HepG2 (cell line): ENCODE data around the gene NDN. TPM values are rescaled to one million over a fixed set of nuclear protein-coding genes. Genes with fewer than 3 reads are reported as not detected.
A peak's percentile ranks its signal among the peaks of the same experiment; 100 is the strongest.

Experiments used
- ATAC-seq: fragments of 200-7000 bp; cut with Tn5 transposase; 3 replicates; pipeline ENCODE4 v1.9.1; 2020; ENCODE audit warnings: mild to moderate bottlenecking, moderate library complexity
- BruUV-seq: library from RNA; stranded (reverse); fragments of 400-500 nt; replicated peaks from 2 replicates; lab custom pipeline; 2021; lab: Mats Ljungman, UMichigan
- CTCF ChIA-PET: fragments of 300-600 bp; formaldehyde crosslinking; extraction: SDS; loops from one replicate; lab custom pipeline; 2021; ENCODE audit warnings: low total read pairs, inconsistent platforms, low intra/inter-chr PET ratio; lab: Yijun Ruan, JAX
- POLR2A ChIA-PET: fragments of 350-600 bp; sonication (Branson Sonifier 250); formaldehyde crosslinking; loops from one replicate; lab custom pipeline; 2020; ENCODE audit warnings: antibody characterized with exemption, inconsistent platforms; lab: Yijun Ruan, JAX
- DNase-seq: peaks from one replicate; pipeline ENCODE4 v3.0.0-alpha.2; 2015; ENCODE audit warnings: low spot score
- FAIRE-seq: peaks from 3 replicates; lab custom pipeline; 2011; peaks lifted over from hg19 to GRCh38; lab: Jason Lieb, UNC
- H2AFZ ChIP-seq: one replicate; pipeline ENCODE4 v1.6.1; 2011; ENCODE audit warnings: low read length, inconsistent platforms
- H3K27ac ChIP-seq: fragments of 300-600 bp; 3 replicates; pipeline ENCODE4 v1.8.0; 2011; ENCODE audit warnings: mixed run types, mild to moderate bottlenecking, mixed read lengths, low read length, inconsistent platforms; ENCODE audit not compliant: insufficient read depth; ENCODE audit errors: extremely low read length
- H3K27me3 ChIP-seq, 2 experiments: fragments of 200-600 bp in 1 of 2; 2 replicates in 1 of 2; 3 replicates in 1 of 2; pipeline versions ENCODE4 v1.6.0 to v1.8.0; 2011; ENCODE audit warnings: low read length in 2 of 2, mild to moderate bottlenecking in 2 of 2, moderate library complexity in 2 of 2, inconsistent platforms in 1 of 2; ENCODE audit not compliant: insufficient read depth in 2 of 2, control insufficient read depth in 1 of 2
- H3K36me3 ChIP-seq, 2 experiments: fragments of 200-600 bp in 1 of 2; replicated peaks in 1 of 2; 2 replicates in 1 of 2; 3 replicates in 1 of 2; pipeline versions ENCODE4 v1.5.1 to v1.8.0; 2011; ENCODE audit warnings: low read length in 2 of 2, inconsistent platforms in 1 of 2; ENCODE audit not compliant: insufficient read depth in 2 of 2, control insufficient read depth in 1 of 2
- H3K4me1 ChIP-seq: 2 replicates; pipeline ENCODE4 v1.5.1; 2012; ENCODE audit warnings: low read length, inconsistent platforms; ENCODE audit not compliant: insufficient read depth
- H3K4me2 ChIP-seq: 2 replicates; pipeline ENCODE4 v1.6.0; 2011; ENCODE audit warnings: low read depth, low read length, inconsistent platforms
- H3K4me3 ChIP-seq, 3 experiments: fragments of 200-600 bp in 1 of 3; sonication (generic), shearing (Covaris generic) in 1 of 3; replicated peaks in 1 of 3; 2 replicates each; pipeline ENCODE4 v1.5.1; 2011 to 2016; ENCODE audit warnings: low read length in 3 of 3, inconsistent platforms in 2 of 3, low read depth in 2 of 3, mild to moderate bottlenecking in 2 of 3, control low read depth in 1 of 3, mixed read lengths in 1 of 3; ENCODE audit not compliant: insufficient read depth in 1 of 3
- H3K79me2 ChIP-seq: one replicate; pipeline ENCODE4 v1.6.1; 2011; ENCODE audit warnings: low read length, inconsistent platforms; ENCODE audit not compliant: insufficient read depth
- H3K9ac ChIP-seq: 2 replicates; pipeline ENCODE4 v1.6.0; 2011; ENCODE audit warnings: mild to moderate bottlenecking, low read depth, low read length, inconsistent platforms; ENCODE audit not compliant: insufficient read depth
- H3K9me3 ChIP-seq: 2 replicates; pipeline ENCODE4 v1.5.1; 2012; ENCODE audit warnings: mild to moderate bottlenecking, low read length
- H4K20me1 ChIP-seq: 2 replicates; pipeline ENCODE4 v1.6.0; 2011; ENCODE audit warnings: inconsistent platforms, mild to moderate bottlenecking, low read length, moderate library complexity; ENCODE audit not compliant: insufficient read depth
- BCL6 ChIP-seq: IDR thresholded peaks from 2 replicates; pipeline ENCODE4 v1.6.1; 2016; ENCODE audit warnings: missing genetic modification reagents, missing compliant biosample characterization
- CCDC6 ChIP-seq: sonication (generic); formaldehyde crosslinking; IDR thresholded peaks from 2 replicates; pipeline ENCODE4 v1.8.1; 2022; ENCODE audit warnings: mild to moderate bottlenecking, missing genetic modification reagents, moderate library complexity
- CREM ChIP-seq, 2 experiments: sonication (generic) in 1 of 2; formaldehyde crosslinking in 1 of 2; IDR thresholded peaks; 2 replicates each; pipeline versions ENCODE4 v1.4.0 to v1.6.1; 2016 to 2020; ENCODE audit warnings: antibody characterized with exemption in 1 of 2, mild to moderate bottlenecking in 1 of 2, missing genetic modification reagents in 1 of 2
- IKZF1 ChIP-seq: fragments of 450-650 bp; IDR thresholded peaks from 2 replicates; pipeline ENCODE4 v1.7.1; 2016
- KDM3A ChIP-seq: IDR thresholded peaks from 2 replicates; pipeline ENCODE4 v1.6.1; 2018; ENCODE audit warnings: low read depth, missing compliant biosample characterization
- NAIF1 ChIP-seq: sonication (generic); formaldehyde crosslinking; IDR thresholded peaks from 2 replicates; pipeline ENCODE4 v1.5.0; 2020; ENCODE audit warnings: mild to moderate bottlenecking, missing genetic modification reagents, borderline replicate concordance
- NFE2L2 ChIP-seq: fragments of 150-350 bp; IDR thresholded peaks from 2 replicates; pipeline ENCODE4 v1.6.1; 2014; ENCODE audit warnings: low read length
- TARDBP ChIP-seq: sonication (generic); formaldehyde crosslinking; IDR thresholded peaks from 2 replicates; pipeline ENCODE4 v1.8.0; 2022; ENCODE audit warnings: mild to moderate bottlenecking, missing genetic modification reagents
- ZBED4 ChIP-seq: sonication (generic); formaldehyde crosslinking; IDR thresholded peaks from 2 replicates; pipeline ENCODE4 v1.4.0; 2020; ENCODE audit warnings: missing genetic modification reagents, borderline replicate concordance
- ZIK1 ChIP-seq: sonication (generic); formaldehyde crosslinking; IDR thresholded peaks from 2 replicates; pipeline ENCODE4 v1.5.0; 2020; ENCODE audit warnings: mild to moderate bottlenecking, low read depth, missing genetic modification reagents, borderline replicate concordance
- ZNF12 ChIP-seq: sonication (generic); formaldehyde crosslinking; IDR thresholded peaks from 2 replicates; pipeline ENCODE4 v1.5.0; 2020; ENCODE audit warnings: missing genetic modification reagents
- ZNF34 ChIP-seq: sonication (generic); formaldehyde crosslinking; IDR thresholded peaks from 2 replicates; pipeline ENCODE4 v1.4.0; 2020; ENCODE audit warnings: mild to moderate bottlenecking, missing genetic modification reagents, borderline replicate concordance
- ZNF350 ChIP-seq: sonication (generic); formaldehyde crosslinking; IDR thresholded peaks from 2 replicates; pipeline ENCODE4 v1.4.0; 2020; ENCODE audit warnings: mild to moderate bottlenecking, low read depth, missing genetic modification reagents, borderline replicate concordance
- ZNF382 ChIP-seq: sonication (generic); formaldehyde crosslinking; IDR thresholded peaks from 2 replicates; pipeline ENCODE4 v1.5.0; 2020; ENCODE audit warnings: missing genetic modification reagents, mild to moderate bottlenecking, borderline replicate concordance
- ZNF878 ChIP-seq: sonication (generic); formaldehyde crosslinking; IDR thresholded peaks from 2 replicates; pipeline ENCODE4 v1.8.1; 2023; ENCODE audit warnings: mild to moderate bottlenecking, missing genetic modification reagents, moderate library complexity
- WGBS: methylation state at CpG from one replicate; pipeline ENCODE4 v1.1.6; 2017; ENCODE audit warnings: low lambda C conversion rate; 5-methylcytosine and 5-hydroxymethylcytosine counted together
- in situ Hi-C: cut with HindIII; loops from 2 replicates; pipeline ENCODE4 v1.10.0; 2017; ENCODE audit warnings: low pct_unique_long_range_greater_than_20kb; ENCODE audit not compliant: extremely low pct_ligation_motif_present
- intact Hi-C: fragments of 100-400 bp; cut with micrococcal nuclease; formaldehyde crosslinking; loops from one replicate; pipeline ENCODE4 v1.10.0; 2022; ENCODE audit not compliant: unreplicated experiment
- polyA plus RNA-seq, 8 experiments: library from polyadenylated mRNA; depleted of rRNA in 3 of 8; stranded (reverse) in 7 of 8; unstranded in 1 of 8; fragments of >200 nt; fragmentation: Illumina TruSeq in 4 of 8; extraction: Trizol in 4 of 8; gene quantifications; 2 replicates each; pipeline versions ENCODE4 v1.2.1 to v1.2.3, GENCODE V29; 2011 to 2016; ENCODE audit warnings: low read depth in 4 of 8, missing spikeins in 1 of 8, mixed read lengths in 1 of 8; ENCODE audit not compliant: insufficient read depth in 1 of 8
- total RNA-seq, 5 experiments: library from RNA; depleted of rRNA; stranded (reverse); fragments of >200 nt; fragmentation: Illumina TruSeq; extraction: Trizol; gene quantifications; 2 replicates each; pipeline ENCODE4 v1.2.3, GENCODE V29; 2016; ENCODE audit warnings: low read depth in 1 of 5

NDN gene
- total and polyA plus RNA-seq, 2 of the 13 experiments (the other 11 are each of a cell fraction or from before 2014, with no cell fraction given) = 0.03 TPM; not detected in 1

GRCh38 chr15:23690015-23690414, 2.9 kb upstream of the NDN start:
- Histone ChIP-seq H3K36me3 (no peaks in the 10 kb centered on the region), H3K27me3 (no peaks in the 10 kb centered on the region), H3K4me1 (peaks cover 27% of the 10 kb centered on the region), H3K4me2 (peak overlapping the region; percentile 55), H3K4me3 (no peak overlapping the region), H3K79me2 (no peaks in the 10 kb centered on the region), H2AFZ (no peak overlapping the region), H3K9ac (no peak overlapping the region), H3K9me3 (peaks cover 4% of the 10 kb centered on the region; the same call in 1 of the 2 replicates), H4K20me1 (no peaks in the 10 kb centered on the region), H3K27ac (peak overlapping the region; percentile 60)
- TF ChIP-seq ZIK1 (CRISPR knock-in tag) = no peak
- TF ChIP-seq BCL6 (CRISPR knock-in tag) = no peak
- 0 out of 2 replicates have a peak, but pooled peaks have one; percentile 6 for TF ChIP-seq ZNF878
- TF ChIP-seq ZNF350 (CRISPR knock-in tag) = no peak
- TF ChIP-seq NAIF1 (CRISPR knock-in tag) = no peak
- TF ChIP-seq CREM (IDR thresholded peaks at IDR 0.05) = no peak
- no peak for TF ChIP-seq CREM (CRISPR knock-in tag; IDR thresholded peaks at IDR 0.05)
- ATAC-seq (peak; percentile 14; the same call in 2 of the 3 replicates), DNase-seq (no peak), FAIRE-seq (no peak)
- ChIA-PET CTCF (no interaction called here), POLR2A (interaction anchor here (2.7 kb wide), 1 partner anchor 24 kb away, joined by 19 read pairs; no protein-coding TSS in a partner anchor)
- intact Hi-C loops (no loop called here), in situ Hi-C loops (no loop called here)
- 84% methylated on average over 4 of the region's 4 CpGs for WGBS
- BruUV-seq = no TSS peak

- Histone ChIP-seq H3K27me3 (no peaks in the 10 kb centered on the region), H4K20me1 (no peaks in the 10 kb centered on the region), H3K9me3 (no peaks in the 10 kb centered on the region), H3K79me2 (no peaks in the 10 kb centered on the region), H3K4me3 (no peak overlapping the region), H3K9ac (no peak overlapping the region), H3K4me1 (peaks cover 34% of the 10 kb centered on the region), H3K4me2 (no peak overlapping the region), H3K36me3 (no peaks in the 10 kb centered on the region), H2AFZ (no peak overlapping the region), H3K27ac (no peak overlapping the region)
- ChIA-PET POLR2A (no interaction called here), CTCF (no interaction called here)
- BruUV-seq = no TSS peak
- ATAC-seq = no peak
- 90% methylated on average over 14 of the region's 57 CpGs for WGBS
- intact Hi-C loops = no loop called here
- no peak for TF ChIP-seq ZNF34 (CRISPR knock-in tag)
- no peak for TF ChIP-seq NFE2L2
- TF ChIP-seq ZNF382 (CRISPR knock-in tag) = no peak
- TF ChIP-seq TARDBP (CRISPR knock-in tag) = no peak
- TF ChIP-seq IKZF1 = no peak
- no peak for TF ChIP-seq CCDC6 (CRISPR knock-in tag)
- TF ChIP-seq ZNF12 (CRISPR knock-in tag) = no peak
- no peak for TF ChIP-seq KDM3A
- no peak for TF ChIP-seq ZBED4 (CRISPR knock-in tag)
- DNase-seq = no peak
- no peak for FAIRE-seq
- in situ Hi-C loops = no loop called here
Measured at GRCh38 chr15:23686466-23687142, 501 bp downstream of the NDN start.
